ENCODE data around the gene COL4A1. TPM values are rescaled to one million over a fixed set of nuclear protein-coding genes. Genes with fewer than 3 reads are reported as not detected.

Gene COL4A1
- polyA plus RNA-seq, 1 experiment: 210 TPM

DNA sequence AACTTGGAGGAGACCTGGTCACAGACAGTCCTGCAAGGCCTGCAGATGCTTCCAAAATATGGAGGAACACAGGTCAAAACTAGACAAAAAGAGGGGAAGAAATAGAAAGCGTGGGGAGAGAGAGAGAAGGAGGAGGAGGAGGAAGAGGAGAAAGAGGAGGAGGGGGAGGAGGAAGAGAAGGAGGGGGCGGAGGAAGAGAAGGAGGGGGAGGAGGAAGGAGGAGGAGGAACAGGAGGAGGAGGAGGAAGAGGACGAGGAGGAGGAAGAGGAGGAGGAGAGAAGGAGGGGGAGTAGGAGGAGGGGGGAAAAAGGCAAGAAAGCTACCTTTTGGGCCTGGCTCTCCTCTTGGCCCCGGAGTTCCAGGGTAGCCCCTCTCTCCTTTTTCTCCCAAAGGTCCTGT lies 105.8 kb downstream of the COL4A1 start:
- POLR2A ChIA-PET: no interaction called here
- TF ChIP-seq, protein P1, sequence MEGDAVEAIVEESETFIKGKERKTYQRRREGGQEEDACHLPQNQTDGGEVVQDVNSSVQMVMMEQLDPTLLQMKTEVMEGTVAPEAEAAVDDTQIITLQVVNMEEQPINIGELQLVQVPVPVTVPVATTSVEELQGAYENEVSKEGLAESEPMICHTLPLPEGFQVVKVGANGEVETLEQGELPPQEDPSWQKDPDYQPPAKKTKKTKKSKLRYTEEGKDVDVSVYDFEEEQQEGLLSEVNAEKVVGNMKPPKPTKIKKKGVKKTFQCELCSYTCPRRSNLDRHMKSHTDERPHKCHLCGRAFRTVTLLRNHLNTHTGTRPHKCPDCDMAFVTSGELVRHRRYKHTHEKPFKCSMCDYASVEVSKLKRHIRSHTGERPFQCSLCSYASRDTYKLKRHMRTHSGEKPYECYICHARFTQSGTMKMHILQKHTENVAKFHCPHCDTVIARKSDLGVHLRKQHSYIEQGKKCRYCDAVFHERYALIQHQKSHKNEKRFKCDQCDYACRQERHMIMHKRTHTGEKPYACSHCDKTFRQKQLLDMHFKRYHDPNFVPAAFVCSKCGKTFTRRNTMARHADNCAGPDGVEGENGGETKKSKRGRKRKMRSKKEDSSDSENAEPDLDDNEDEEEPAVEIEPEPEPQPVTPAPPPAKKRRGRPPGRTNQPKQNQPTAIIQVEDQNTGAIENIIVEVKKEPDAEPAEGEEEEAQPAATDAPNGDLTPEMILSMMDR (IDR thresholded peaks at IDR 0.05; ENCODE audit: low read depth, low read length): no peak
- Histone ChIP-seq H3K27ac (ENCODE audit: low read depth, low read length) (no peak overlapping the region), H3K9me3 (ENCODE audit: control insufficient read depth, insufficient read depth, low read length) (no peaks in the 10 kb centered on the region), H3K27me3 (ENCODE audit: control insufficient read depth, insufficient read depth, low read length) (no peaks in the 10 kb centered on the region), H3K4me3 (ENCODE audit: low read depth, low read length) (no peak overlapping the region)
- no peak for DNase-seq (ENCODE audit: low read depth, low spot score)
- CTCF ChIA-PET: no interaction called here

DNA sequence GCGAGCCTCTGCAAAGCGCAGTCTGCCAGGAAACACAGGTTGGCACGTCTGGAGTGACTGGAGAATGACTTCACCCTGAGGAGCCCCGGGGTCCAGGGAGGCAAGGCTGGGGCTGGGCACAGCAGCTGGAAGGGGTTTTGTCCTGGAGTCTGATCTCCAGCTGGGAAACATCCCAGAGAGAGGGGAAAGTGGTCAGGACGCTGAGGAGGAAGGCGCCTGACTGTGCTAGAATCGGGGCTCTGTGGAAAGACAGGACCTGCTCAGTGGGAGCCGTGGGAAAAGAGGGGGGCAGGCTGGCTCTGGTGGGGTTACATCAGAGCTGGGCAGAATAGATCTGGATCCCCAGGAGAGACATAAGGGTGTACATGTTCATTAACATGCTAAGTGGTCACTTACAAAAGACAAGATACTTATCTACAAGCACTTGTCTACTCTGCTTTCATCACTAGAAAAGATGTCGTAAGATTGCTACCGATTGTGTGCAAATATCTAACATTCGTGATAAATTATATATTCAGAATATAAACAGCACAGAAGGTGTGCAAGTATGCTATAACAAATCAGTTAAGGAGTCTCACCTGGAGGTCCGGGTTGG lies 106.6 kb downstream of the COL4A1 start:
- DNase-seq (ENCODE audit: low read depth, low spot score): no peak
- H3K9me3 ChIP-seq (ENCODE audit: control insufficient read depth, insufficient read depth, low read length): no peaks in the 10 kb centered on the region
- H3K27ac ChIP-seq (ENCODE audit: low read depth, low read length): no peak overlapping the region
- H3K4me3 ChIP-seq (ENCODE audit: low read depth, low read length): no peak overlapping the region
- POLR2A ChIA-PET: interaction anchor here (0.9 kb wide), 1 partner anchor 24 kb away, joined by 3 read pairs; no protein-coding TSS in a partner anchor
- TF ChIP-seq, protein P1 (IDR thresholded peaks at IDR 0.05; ENCODE audit: low read depth, low read length): no peak
- CTCF ChIA-PET: no interaction called here
- H3K27me3 ChIP-seq (ENCODE audit: control insufficient read depth, insufficient read depth, low read length): no peaks in the 10 kb centered on the region

DNA sequence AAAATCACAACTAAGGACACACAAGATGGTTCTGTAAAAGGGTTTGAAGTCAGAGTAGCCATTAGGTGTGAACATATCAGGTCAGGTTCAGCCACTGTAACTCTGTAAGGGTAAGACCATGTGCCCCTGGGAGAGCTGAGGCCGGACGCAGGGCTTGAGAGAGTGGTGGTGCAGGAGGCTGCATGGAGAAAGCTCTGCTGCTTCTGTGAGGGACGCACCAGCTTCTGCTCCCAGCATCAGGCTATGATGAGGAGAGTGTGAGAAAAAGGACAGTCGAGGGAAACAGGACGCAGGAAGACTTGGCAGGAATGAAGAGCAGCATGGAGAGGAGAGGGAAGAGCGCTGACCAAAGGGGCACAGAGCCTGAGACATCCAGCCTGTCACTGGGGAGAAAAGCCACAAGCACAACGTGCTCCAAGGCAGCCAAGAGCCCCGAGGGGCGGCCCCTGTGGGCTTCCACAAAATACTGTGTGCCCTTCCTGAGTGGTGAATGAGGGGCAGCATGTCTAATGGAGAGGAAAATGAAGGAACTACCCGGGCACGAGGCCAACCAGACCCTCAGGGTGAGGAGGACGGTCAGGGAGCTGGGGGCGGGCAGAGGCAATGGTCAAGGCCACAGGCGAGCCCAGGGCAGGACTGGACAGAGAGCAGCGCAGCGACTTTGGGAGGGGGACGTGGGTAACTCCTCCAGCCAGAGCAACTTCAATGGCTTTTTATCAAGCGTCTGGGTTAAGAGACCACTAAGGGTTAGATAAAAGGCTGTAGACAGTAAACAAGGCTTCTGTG lies 107.7 kb downstream of the COL4A1 start:
- Histone ChIP-seq H3K4me3 (ENCODE audit: low read depth, low read length) (no peak overlapping the region), H3K27ac (ENCODE audit: low read depth, low read length) (no peak overlapping the region), H3K9me3 (ENCODE audit: control insufficient read depth, insufficient read depth, low read length) (no peaks in the 10 kb centered on the region), H3K27me3 (ENCODE audit: control insufficient read depth, insufficient read depth, low read length) (no peaks in the 10 kb centered on the region)
- no peak for DNase-seq (ENCODE audit: low read depth, low spot score)
- CTCF ChIA-PET: no interaction called here
- POLR2A ChIA-PET: interaction anchor here (0.6 kb wide), 1 partner anchor 139 kb away, joined by 8 read pairs; no protein-coding TSS in a partner anchor
- TF ChIP-seq, protein P1 (IDR thresholded peaks at IDR 0.05; ENCODE audit: low read depth, low read length): no peak

DNA sequence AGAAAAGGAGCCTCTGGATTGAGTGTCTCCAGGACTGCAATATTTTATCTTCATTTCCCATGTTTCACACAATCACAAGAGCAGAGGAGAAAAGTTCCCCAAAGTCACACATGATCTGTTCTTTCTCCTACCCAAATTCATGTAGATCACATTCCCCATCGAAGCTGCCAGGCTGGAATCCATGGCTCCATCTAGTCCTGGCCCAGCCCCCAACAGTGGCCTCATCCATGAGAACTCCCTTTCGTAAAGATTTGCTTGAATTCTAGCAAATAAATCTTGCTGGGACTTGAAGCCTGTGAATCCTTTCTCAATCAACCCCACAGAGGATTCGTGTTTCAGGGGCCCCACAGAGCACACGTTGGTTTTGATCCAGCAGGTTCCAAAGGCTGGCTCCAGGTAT lies 109.5 kb downstream of the COL4A1 start:
- CTCF ChIA-PET: no interaction called here
- Histone ChIP-seq H3K27me3 (ENCODE audit: control insufficient read depth, insufficient read depth, low read length) (no peaks in the 10 kb centered on the region), H3K9me3 (ENCODE audit: control insufficient read depth, insufficient read depth, low read length) (no peaks in the 10 kb centered on the region), H3K4me3 (ENCODE audit: low read depth, low read length) (no peak overlapping the region), H3K27ac (ENCODE audit: low read depth, low read length) (peak overlapping the region; percentile 31)
- DNase-seq (ENCODE audit: low read depth, low spot score): no peak
- POLR2A ChIA-PET: no interaction called here
- TF ChIP-seq, protein P1 (IDR thresholded peaks at IDR 0.05; ENCODE audit: low read depth, low read length): no peak

DNA sequence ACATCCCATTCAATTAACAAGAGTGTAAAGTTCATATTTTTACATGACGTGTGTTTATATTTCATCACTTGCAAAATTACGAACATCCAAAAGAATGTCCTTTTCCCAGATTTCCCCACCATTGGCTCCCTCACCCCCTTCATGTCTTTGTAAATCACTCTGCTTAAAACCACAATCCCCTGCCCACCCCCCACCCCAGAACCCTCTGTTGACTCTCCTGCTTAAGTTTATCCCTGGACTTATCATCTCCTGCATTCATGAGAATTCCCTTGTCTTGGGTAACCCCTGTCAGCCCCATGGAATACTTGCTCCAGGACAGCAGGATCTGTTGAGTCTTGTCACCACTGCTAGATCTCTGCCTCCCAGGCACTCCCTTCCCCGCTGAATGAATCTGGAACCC lies 109.9 kb downstream of the COL4A1 start:
- CTCF ChIA-PET: no interaction called here
- POLR2A ChIA-PET: interaction anchor here (0.7 kb wide), 1 partner anchor 399 kb away, joined by 3 read pairs; no protein-coding TSS in a partner anchor
- H3K4me3 ChIP-seq (ENCODE audit: low read depth, low read length): no peak overlapping the region
- TF ChIP-seq, protein P1 (IDR thresholded peaks at IDR 0.05; ENCODE audit: low read depth, low read length): no peak
- H3K27me3 ChIP-seq (ENCODE audit: control insufficient read depth, insufficient read depth, low read length): no peaks in the 10 kb centered on the region
- no peak for DNase-seq (ENCODE audit: low read depth, low spot score)
- no peaks in the 10 kb centered on the region for H3K9me3 ChIP-seq (ENCODE audit: control insufficient read depth, insufficient read depth, low read length)
- peak overlapping the region; percentile 31 for H3K27ac ChIP-seq (ENCODE audit: low read depth, low read length)

Measured in AG04450 (cell line).